ENCODE measurements around the gene SLMAP. TPM values are rescaled to one million over a fixed set of nuclear protein-coding genes. Genes with fewer than 3 reads are reported as not detected.

Gene SLMAP, protein sequence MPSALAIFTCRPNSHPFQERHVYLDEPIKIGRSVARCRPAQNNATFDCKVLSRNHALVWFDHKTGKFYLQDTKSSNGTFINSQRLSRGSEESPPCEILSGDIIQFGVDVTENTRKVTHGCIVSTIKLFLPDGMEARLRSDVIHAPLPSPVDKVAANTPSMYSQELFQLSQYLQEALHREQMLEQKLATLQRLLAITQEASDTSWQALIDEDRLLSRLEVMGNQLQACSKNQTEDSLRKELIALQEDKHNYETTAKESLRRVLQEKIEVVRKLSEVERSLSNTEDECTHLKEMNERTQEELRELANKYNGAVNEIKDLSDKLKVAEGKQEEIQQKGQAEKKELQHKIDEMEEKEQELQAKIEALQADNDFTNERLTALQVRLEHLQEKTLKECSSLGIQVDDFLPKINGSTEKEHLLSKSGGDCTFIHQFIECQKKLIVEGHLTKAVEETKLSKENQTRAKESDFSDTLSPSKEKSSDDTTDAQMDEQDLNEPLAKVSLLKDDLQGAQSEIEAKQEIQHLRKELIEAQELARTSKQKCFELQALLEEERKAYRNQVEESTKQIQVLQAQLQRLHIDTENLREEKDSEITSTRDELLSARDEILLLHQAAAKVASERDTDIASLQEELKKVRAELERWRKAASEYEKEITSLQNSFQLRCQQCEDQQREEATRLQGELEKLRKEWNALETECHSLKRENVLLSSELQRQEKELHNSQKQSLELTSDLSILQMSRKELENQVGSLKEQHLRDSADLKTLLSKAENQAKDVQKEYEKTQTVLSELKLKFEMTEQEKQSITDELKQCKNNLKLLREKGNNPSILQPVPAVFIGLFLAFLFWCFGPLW
- 10 to 100 TPM in 2 of 3 donors, 1 to 10 TPM in 1; 7.8 to 21.8 (median 17.9) TPM for polyA plus RNA-seq

DNA sequence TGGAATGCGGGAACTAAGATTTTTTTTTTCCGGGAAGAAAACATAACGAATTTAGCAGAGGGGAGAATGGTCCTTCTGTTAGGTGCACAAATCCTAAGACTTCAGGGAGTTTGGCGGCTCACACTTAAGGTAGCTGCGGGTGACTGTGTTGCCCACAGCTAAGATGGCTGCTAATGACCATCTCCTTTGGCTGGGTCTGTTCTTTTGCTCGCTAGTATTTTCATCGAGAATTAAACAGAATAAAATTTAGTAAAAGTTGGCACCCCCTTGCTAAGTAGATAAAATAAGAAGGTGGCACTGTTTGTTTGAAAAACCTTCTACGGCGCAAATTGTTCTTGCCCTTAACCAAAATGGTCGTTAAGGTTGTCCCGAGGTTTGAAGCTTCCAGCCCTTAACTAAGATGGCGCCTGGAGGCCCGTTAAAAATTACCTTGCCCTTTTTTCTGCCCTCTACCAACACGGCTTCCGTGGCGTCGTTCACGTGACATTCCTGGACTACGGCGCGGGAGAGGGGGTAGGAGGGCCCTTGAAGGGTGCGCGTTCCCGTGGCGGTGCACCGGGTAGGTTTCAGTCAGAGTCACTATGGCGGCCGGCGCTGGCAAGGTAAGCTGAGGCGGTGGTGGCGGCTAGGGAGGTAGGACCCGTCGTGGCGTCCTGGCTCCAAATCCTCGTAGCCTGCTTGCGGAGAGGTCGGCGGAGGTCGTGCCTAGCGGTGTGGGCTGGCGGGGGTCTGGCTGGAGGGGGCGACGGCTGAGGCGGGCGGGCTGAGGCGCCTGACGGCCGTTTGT is at the start of gene SLMAP:
SLMAP (plus strand) TSS at position 569 of the 787 bp plus-strand sequence. CDS start 1,343 bp downstream, outside the sequence.
- H3K27ac ChIP-seq (ENCODE audit: low read depth, low read length) = peak within 1 kb of the TSS; percentile 49
- 0 to 1% (median 1%) methylated on average over 48 of the region's 48 CpGs for WGBS, 3 donors

DNA sequence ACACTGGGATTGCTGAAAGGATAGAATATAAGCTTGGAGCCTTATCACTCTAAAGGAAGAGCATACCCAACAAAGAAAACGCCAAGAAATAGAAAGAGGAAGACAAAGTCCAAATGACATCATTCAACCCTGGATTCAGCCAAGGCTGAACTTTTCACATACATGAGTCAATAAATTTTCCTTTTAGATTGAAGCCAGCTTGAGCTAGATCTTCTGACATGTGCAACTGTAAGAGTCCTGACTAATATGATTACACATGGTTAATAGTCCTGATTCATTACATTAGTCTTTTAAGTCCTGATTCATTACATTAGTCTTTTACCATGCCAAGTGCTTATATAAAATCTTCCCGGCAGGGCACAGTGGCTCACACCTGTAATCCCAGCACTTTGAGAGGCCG is 49.6 kb upstream of the SLMAP start:
- 67 to 79% (median 75%) methylated on average over 3 of the region's 3 CpGs for WGBS, 3 donors
- no peak overlapping the region for H3K27ac ChIP-seq (ENCODE audit: low read depth, low read length)

DNA sequence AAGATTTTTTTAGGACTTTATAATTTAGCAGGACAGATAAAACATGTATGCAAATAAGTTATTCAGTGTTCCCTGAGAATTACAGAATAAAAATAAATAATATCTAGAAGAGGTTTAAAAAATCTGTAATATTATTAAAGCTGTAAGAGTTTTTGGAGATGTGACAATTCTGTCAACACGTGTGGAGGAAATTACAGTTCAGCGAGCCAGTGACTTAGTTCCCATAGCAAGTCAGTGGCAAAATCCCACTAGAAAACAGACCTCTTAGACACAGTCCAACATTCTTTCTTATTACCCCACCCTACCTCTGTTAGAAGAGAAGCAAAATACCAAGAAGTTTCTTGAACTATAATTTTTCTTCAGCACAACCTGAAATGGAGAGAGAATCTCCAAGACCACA is 47.1 kb upstream of the SLMAP start:
- WGBS, 3 donors = 3 to 50% (median 11%) methylated on average over 2 of the region's 2 CpGs
- no peak overlapping the region for H3K27ac ChIP-seq (ENCODE audit: low read depth, low read length)

DNA sequence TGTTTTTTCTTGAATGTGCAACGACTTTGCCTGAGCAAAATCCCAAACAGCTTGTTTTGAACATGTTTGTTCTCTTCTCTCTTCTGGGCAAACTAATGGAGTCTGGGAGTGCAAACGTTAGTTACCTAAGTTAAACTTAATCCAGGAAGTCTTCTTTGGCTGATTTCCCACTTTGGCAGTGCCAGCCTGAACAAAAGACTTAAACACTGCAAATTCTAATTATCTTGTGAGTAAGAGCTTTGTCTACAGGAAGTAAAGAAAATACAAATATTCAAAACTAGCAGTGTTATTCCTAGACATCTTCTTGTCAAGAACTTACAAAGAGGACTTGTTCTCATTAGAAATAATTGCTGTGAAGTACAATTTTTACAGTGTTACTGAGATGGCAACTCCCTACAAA is 46.5 kb upstream of the SLMAP start:
- WGBS, 3 donors = 11 to 12% (median 11%) methylated on average over 2 of the region's 2 CpGs
- no peak overlapping the region for H3K27ac ChIP-seq (ENCODE audit: low read depth, low read length)

DNA sequence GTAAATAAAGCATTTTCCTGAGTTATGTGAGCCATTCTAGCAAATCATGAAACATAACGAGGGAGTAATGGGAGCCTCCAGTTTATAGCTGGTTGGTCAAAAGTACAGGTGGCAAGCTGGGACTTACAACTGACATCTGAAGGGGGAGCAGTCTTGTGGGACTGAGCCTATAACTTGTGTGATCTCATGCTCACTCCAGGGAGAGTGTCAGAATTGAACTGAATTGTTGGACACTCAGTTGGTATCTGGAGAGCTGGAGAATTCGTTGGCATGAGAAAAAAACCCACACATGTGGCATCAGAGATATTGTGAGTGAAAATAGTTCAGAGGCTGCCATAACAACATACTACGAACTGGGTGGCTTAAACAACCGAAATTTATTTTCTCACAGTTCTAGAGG is 40.4 kb upstream of the SLMAP start:
- 80 to 91% (median 87%) methylated on average over 4 of the region's 4 CpGs for WGBS, 3 donors

DNA sequence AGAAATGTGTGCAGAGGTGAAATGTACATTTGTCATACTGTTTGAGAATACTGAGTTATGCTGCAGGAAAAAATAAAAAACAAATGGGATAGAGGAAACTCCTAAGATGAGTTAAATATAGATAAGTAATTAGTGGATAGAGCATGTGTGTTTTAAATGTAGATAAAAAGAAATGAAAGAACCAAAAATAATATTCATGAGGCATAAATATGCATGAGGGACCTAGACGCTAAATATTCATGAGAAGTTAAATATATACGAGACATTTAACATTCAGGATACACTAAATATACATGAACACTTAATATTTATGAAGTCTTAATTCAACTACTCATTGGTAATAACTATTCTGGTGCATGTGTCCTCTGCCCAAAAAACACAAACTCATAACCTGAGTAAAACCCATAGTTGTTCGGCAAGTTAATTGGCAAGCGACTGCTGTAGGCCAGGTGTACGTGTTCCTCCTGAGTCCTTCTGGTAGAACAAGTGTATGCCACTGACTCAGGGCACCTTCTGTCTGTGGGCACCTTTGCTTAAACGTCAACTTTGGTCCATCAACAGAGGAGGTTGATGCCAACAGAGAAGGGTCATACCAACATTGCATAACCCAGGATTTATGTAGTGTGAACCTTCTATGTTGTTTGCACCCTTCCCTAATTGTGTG is 38.8 kb upstream of the SLMAP start:
- H3K27ac ChIP-seq (ENCODE audit: low read depth, low read length) = no peak overlapping the region
- 89 to 96% (median 94%) methylated on average over 6 of the region's 6 CpGs for WGBS, 3 donors

More for the DNA sequence above, 40.4 kb upstream of the SLMAP start:
- no peak overlapping the region for H3K27ac ChIP-seq (ENCODE audit: low read depth, low read length)

DNA sequence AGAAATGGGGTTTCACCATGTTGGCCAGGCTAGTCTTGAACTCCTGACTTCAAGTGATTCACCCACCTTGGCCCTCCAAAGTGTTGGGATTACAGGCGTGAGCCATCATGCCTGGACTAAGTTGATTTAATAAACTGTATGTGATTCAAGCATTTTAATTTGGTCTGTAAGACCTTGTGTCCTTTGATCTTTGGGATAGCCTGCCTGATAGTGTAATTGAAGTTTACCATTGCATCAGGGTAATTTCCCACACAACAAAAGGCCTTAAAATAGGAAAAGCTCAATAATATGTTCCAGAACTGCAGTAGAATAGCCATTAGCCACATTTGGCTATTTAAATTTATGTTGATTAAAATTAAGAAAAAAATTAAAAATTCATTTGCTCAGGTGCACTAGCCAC is 38.0 kb upstream of the SLMAP start:
- WGBS, 3 donors = 85 to 96% (median 96%) methylated on average over 1 of the region's 1 CpG
- H3K27ac ChIP-seq (ENCODE audit: low read depth, low read length) = no peak overlapping the region

DNA sequence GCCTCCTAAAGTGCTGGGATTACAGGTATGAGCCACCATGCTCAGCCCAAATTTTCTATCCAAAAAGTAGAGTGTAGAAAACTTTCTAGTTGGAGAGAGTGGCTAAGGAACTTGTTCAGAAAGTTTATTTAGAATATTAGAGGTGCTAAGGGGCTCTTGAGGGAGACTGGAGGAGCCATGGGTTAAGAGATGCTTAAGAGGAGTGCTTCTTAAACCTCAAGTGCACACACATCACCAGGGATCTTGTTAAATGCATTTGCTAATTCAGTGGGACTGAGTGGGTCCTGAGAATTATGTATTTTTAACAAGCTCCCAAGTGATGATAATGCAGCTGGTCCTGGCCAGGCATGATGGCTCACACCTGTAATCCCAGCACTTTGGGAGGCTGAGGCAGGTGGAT is 29.7 kb upstream of the SLMAP start:
- no peak overlapping the region for H3K27ac ChIP-seq (ENCODE audit: low read depth, low read length)

DNA sequence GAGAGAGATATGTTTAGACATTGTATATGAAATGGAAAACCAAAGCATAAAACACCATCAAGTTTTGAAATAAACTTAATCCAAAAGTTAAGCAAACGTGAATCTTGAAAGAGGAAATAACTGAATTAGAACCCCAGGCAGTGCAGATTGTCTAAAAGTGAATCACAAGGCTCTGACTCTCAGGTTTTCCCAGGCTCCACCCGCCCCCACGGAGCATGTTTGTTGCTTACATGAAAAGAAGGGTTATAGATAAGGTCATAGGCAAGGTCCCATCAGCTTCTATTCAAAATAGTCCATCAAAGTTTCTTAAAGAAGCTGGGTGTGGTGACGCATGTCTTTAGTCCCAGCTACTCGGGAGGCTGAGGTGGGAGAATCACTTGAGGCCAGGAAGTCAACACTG is 29.0 kb upstream of the SLMAP start:
- H3K27ac ChIP-seq (ENCODE audit: low read depth, low read length) = no peak overlapping the region
- WGBS, 3 donors = 80 to 86% (median 82%) methylated on average over 5 of the region's 5 CpGs

DNA sequence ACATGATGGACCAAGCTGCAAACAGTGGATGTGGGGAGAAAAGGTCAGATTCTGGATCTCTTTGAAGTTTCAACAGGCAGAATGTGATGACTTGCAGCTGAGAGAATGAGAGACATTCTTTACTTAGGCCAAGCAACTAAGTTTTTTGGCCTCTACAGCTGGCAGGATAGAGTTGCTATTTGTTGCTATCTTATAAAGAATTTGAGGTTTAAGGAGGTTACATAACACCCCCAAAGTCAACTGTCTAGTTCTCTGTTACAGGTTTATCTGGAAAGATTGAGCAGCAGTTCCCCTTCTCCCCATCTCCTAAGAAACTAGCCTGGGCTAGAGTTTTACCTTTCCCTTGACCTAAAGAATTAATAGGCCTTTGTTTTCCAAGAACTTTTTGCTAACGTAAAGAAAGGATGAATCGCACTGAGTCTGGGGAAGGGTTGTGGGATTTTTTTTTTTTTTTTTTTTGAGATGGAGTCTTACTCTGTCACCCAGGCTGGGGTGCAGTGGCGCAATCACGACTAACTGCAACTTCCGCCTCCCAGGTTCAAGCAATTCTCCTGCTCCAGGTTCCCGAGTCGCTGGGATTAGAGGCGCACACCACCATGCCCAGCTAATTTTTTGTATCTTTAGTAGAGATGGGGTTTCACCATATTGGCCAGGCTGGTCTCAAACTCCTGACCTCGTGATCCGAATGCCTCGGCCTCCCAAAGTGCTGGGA is 26.6 kb upstream of the SLMAP start:
- WGBS, 3 donors = 55 to 90% (median 67%) methylated on average over 11 of the region's 11 CpGs
- H3K27ac ChIP-seq (ENCODE audit: low read depth, low read length) = no peak overlapping the region

DNA sequence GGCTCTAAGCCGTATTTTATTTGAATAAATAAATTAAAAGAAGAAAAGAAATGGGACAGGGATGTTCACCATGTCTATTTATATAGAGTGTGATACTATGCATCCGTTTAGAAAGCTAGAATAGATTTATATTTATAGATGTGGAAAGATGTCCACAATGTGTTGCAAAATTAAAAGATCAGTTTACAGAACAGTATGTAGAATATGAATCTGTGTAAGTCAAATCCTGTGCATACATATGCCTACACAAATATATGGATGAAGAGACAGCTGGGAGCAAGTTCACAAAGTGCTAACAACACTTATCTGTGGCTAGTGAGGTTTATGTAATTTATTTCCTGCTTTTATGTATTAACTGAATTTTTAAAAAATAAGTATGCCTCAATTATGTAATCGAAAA is 25.4 kb upstream of the SLMAP start:
- 64 to 72% (median 68%) methylated on average over 3 of the region's 3 CpGs for WGBS, 3 donors
- H3K27ac ChIP-seq (ENCODE audit: low read depth, low read length) = no peak overlapping the region

DNA sequence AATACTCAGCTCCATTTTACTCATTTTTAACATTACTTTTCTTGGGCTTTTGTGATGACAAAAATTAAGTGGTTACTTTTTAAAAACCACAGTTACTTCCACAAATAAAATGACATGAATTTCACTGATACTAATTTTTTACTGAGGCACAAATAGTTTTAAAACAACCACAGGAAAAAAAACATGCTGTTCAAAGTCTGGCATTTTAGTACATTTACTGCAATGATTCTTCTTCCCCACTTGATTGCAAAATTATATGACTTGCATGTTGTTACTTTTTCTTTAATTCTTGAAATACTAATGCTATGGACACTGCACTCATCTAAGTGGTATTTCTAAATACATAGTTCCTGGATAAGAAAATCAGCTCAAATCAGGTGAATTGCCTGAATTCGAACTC is 24.8 kb upstream of the SLMAP start:
- no peak overlapping the region for H3K27ac ChIP-seq (ENCODE audit: low read depth, low read length)
- WGBS, 3 donors = 62 to 90% (median 72%) methylated on average over 1 of the region's 1 CpG

DNA sequence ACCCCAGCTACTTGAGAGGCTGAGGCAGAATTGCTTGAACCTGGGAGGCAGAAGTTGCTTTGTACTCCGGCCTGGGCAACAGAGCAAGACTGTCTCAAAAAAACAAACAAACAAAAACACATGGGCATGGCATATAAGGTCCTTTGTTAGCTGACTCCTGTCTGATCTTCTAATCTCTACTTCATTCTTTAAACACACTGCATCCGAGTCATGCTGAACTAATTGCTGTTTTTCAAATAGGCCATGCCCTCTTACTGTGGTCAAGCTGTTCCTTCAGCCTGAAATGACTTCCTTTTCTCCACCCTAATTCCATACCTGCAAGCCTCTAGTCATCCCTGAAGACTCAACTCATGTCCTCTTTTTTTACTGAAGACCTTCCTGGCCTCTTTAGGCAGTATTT is 22.3 kb upstream of the SLMAP start:
- WGBS, 3 donors = 75 to 87% (median 84%) methylated on average over 2 of the region's 2 CpGs

DNA sequence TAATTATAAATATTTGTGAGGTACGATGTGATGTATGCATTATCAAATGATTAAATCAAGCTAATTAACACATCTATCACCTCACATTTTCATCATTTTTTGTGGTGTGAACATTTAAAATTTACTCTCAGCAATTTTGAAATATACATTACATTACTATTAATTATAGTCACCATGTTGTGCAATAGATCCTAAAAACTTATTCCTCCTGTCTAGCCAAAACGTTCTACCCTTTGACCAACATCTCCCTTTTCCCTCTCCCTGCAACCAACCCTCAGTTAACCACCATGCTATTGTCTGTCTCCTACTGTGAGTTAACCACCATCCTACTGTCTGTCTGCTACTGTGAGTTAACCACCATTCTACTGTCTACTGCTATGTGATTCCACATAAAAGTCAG is 20.7 kb upstream of the SLMAP start:
- no peak overlapping the region for H3K27ac ChIP-seq (ENCODE audit: low read depth, low read length)
- 69 to 81% (median 76%) methylated on average over 2 of the region's 2 CpGs for WGBS, 3 donors

More for the DNA sequence above, 22.3 kb upstream of the SLMAP start:
- H3K27ac ChIP-seq (ENCODE audit: low read depth, low read length) = no peak overlapping the region

DNA sequence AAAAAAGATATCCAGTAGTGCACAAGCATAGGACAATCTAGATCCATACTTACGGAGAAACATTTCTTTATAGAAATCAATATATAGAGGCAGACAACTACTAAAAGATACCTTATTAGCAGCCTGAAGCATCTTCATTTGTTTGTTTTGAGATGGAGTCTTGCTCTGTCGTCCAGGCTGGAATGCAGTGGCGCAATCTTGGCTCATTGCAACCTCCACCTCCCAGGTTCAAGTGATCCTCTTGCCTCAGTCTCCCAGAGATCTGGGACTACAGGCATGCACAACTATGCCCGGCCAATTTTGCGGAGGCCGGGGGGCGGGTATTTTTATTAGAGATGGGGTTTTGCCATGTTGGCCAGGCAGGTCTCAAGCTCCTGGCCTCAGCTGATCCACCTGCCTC is 18.3 kb upstream of the SLMAP start:
- H3K27ac ChIP-seq (ENCODE audit: low read depth, low read length) = no peak overlapping the region
- WGBS, 3 donors = 79 to 93% (median 81%) methylated on average over 7 of the region's 7 CpGs

DNA sequence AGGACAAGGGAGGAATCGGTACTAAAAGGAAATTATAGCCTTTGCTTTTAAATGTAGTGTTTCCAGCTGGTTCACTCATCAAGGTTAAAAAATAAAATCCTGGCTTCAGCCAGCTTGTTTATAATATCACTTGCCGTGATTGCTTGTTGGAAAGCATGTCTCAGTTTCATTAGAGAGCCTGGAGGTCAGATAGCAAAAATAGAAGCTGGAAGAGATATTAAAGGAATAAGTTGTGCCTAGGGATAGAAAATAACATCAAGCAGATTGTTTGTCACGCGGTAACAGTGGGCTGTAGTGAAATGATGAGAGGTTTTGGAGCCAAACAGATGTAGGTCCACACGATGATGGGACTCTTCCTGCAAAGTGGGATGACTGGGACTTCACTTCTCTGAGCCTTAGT is 17.7 kb upstream of the SLMAP start:
- H3K27ac ChIP-seq (ENCODE audit: low read depth, low read length) = no peak overlapping the region
- 49 to 66% (median 64%) methylated on average over 5 of the region's 5 CpGs for WGBS, 3 donors

DNA sequence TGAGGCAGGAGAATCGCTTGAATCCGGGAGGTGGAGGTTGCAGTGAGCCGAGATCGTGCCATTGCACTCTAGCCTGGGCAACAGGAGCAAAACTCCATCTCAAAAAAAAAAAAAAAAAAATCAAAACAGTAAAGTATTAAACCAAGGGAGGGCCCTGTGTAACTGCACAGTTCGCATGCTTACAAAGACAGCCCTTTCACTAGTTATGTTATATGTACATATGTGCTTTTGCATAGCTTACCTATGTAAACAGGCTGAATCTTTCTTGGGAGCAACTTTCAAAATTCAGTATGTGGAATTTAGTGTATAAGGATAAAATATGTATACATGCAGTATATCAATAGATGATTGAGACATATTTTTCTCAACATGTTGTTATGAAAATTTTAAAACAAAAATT is 16.1 kb upstream of the SLMAP start:
- H3K27ac ChIP-seq (ENCODE audit: low read depth, low read length) = no peak overlapping the region
- WGBS, 3 donors = 92 to 97% (median 97%) methylated on average over 5 of the region's 5 CpGs

DNA sequence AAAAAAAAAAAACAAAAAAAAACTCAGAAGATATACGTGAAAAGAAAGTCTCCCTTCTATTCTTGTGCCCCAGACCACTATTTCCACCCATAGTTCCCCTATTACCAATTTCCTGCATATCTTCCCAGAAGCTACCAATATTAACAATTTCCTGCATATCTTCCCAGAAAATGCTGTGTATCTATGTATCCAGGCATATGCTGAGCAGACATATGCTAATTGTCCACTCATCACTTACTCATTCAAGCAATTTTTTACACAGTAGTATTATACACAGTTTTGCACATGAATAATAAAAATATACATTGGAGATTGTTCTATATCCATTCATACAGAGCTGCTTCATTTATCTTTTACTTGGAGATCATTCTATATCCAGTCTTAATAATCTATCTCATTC is 12.6 kb upstream of the SLMAP start:
- WGBS, 3 donors = 56 to 72% (median 67%) methylated on average over 1 of the region's 1 CpG

More for the DNA sequence above, 12.6 kb upstream of the SLMAP start:
- no peak overlapping the region for H3K27ac ChIP-seq (ENCODE audit: low read depth, low read length)
